Measurements from ENCODE around the gene ZBTB5.

DNA sequence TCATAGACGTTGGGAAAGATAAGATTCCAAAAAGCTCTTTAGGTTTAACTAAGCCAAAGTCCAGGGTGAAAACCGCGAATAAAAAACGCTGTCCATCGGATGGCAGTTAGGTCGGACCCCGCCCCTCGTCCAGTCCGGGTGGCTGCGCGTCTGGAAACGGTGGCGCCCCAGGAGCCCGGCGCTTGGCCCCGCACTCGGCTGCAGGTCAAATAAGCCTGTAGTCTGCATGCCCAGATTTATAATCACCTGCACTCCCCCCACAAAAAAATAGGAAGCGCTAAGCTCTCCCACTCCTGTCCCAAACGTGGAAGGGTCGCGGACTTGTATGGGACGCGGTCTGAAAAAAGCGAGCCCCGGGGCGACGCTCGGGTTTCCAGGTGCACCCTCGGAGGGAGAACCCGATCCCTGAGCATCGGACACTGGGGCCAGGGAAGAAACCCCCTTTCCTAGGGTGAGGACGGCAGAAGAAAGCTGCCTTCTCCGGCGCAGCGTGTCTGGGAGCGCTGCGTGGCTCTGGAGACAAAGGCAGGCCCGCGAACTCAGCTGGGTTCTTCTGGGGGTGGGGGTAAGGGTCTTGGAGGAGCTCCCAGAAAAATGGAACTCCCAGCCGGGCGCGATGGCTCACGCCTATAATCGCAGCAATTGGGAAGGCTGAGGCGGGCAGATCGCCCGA is 923 bp upstream of the ZBTB5 start:
- TF ChIP-seq POLR2A (IDR thresholded peaks at IDR 0.05): peak; percentile 76
- TF ChIP-seq, protein P1, sequence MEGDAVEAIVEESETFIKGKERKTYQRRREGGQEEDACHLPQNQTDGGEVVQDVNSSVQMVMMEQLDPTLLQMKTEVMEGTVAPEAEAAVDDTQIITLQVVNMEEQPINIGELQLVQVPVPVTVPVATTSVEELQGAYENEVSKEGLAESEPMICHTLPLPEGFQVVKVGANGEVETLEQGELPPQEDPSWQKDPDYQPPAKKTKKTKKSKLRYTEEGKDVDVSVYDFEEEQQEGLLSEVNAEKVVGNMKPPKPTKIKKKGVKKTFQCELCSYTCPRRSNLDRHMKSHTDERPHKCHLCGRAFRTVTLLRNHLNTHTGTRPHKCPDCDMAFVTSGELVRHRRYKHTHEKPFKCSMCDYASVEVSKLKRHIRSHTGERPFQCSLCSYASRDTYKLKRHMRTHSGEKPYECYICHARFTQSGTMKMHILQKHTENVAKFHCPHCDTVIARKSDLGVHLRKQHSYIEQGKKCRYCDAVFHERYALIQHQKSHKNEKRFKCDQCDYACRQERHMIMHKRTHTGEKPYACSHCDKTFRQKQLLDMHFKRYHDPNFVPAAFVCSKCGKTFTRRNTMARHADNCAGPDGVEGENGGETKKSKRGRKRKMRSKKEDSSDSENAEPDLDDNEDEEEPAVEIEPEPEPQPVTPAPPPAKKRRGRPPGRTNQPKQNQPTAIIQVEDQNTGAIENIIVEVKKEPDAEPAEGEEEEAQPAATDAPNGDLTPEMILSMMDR (IDR thresholded peaks at IDR 0.05): no peak

Data from ovary (tissue), 3 donors.